D341Med (cell line): ENCODE data around the gene ADAMTSL1.

Experiments
- DNase-seq: peaks from one replicate; pipeline ENCODE4 v3.0.0; 2012; ENCODE audit warnings: low spot score

Gene ADAMTSL1

GRCh38 chr9:18776836-18777820 lies 303.2 kb downstream of the ADAMTSL1 start:
- DNase-seq, result no peak

- DNase-seq, result no peak
Observed at GRCh38 chr9:18778147-18778546, 304.2 kb downstream of the ADAMTSL1 start.

- DNase-seq, result no peak
Observed at GRCh38 chr9:18778846-18779245, 304.9 kb downstream of the ADAMTSL1 start.

- no peak for DNase-seq
Observed at GRCh38 chr9:18783909-18784308, 310.0 kb downstream of the ADAMTSL1 start.

GRCh38 chr9:18785604-18786003 lies 311.7 kb downstream of the ADAMTSL1 start:
- no peak for DNase-seq

DNA sequence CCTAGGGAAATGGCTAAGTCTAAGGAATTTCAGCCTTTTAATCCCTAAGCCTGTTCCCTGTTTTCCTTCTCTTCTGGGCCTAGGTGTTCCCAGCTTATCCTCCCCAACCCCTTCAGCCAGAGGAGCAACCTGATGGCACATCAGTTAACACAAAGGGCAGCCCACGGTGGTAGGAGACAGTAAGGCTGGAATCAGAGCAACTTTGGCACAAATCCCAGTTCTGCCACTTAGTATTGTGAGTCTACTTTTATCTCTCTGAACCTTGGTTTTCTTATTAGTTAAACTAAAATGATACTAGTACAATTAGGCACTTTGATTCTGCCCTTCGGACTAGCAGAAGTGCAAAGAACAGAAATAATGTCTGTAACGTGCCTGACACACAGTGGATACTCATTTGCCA lies 312.2 kb downstream of the ADAMTSL1 start:
- DNase-seq, result no peak

DNA sequence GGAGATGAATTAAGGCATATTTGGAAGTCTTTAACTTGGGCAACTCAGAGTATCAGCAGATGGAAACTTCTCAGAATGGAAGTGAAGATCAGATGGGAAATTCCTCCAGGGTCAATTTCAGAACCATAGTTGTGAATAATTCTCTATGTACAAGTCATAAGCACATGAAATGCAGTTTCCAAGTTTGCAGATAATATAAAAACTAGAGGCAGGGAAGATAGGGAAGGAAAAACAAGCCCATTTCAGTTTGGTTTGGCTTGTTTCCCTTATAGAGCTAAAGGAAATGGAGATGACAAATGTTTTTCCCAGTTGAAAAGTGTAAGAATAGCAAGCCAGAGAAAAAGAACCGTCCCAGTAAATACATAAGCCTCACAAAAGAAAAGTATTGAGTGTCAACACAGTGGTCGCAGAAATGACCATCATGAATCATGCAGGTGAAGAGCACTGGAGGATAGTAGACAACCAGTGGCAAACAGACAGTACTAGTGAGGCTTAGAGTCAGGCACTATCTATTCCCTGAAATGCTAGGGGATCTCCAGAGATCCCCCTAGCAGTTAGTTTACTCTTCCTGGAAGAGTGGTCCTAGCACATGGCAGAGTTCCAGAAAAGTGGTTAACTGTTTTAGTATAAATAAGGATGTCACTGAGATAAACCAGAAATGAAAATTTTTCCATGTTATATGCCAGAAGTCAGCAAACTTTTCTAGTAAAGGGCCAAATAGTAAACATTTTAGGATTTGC lies 313.1 kb downstream of the ADAMTSL1 start:
- DNase-seq, result no peak

- no peak for DNase-seq
Observed at GRCh38 chr9:18788256-18788655, 314.3 kb downstream of the ADAMTSL1 start.

DNA sequence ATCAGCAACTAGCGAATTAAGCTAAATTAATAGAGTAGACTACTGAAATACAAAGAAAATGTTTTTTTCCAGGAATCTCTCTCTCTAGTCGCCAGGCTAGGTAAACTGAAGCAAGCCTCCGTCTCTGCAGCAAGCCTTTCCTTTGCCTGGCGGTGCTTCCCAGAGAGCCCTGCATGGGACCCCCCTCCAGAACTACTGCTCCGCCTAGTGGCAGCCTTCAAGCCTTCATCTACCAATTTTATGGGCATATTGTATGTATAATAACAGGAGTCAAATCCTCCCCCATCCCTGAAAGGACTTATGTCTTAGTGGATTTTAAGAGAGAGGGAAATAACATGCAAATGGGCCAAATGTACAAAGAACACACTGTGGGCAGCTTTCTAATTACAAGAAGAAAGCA lies 317.1 kb downstream of the ADAMTSL1 start:
- peak; percentile 62 for DNase-seq

DNA sequence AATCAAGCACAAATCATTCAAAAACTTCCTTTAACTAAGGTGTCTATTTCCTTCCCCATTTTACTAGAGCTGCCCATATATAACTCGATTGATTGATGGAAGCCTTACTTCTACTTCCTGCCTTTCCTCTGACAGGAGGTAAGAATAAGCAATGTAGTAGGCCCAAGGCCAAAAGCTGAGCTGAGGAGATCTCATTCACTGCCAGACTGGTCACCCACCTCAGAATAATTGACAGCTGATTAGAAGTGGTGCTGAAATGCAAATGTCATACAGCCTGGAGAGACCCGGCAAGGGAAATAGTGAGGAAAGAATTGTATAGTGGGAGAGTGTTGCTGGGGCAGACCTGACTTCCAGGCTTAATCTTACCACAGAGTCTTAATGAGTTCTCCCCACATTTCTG lies 319.2 kb downstream of the ADAMTSL1 start:
- no peak for DNase-seq

DNA sequence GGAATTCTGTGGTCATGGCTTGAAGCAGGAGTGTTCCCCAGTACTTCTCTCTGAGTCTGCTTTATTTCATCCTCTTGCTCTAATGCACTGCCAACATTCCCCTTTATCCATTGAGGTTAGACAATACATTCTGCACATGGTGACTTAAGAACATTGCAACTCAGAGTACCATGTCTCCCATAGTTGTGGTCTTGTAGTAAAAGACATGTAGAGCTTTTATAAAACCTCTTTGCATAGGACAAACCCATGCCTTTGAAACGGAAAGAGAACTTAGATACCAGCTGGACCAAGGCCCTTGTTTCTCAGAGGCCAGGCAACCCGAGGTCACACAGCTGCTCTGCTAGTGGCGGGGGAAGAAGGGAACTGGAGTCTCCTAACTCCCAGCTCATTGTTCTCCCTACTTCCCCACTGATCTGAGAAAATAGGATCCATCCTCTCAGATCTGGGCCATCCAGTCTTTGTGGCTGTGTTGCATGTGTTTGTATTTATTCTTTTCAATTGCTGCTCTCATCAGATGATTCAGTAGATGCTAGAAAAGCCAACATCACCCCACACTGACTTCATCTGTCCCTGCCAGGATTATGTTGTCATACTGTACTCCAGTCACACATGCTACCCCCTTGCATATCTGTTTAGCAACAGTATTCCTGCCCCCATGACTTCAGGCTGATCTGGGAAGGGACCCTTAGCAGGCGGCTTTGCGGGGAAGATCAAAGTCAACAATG lies 322.2 kb downstream of the ADAMTSL1 start:
- DNase-seq, result peak; percentile 52

- peak; percentile 67 for DNase-seq
Observed at GRCh38 chr9:18796696-18797270, 322.8 kb downstream of the ADAMTSL1 start.

GRCh38 chr9:18798106-18798505 lies 324.2 kb downstream of the ADAMTSL1 start:
- no peak for DNase-seq

- DNase-seq, result no peak
Observed at GRCh38 chr9:18798508-18799290, 324.7 kb downstream of the ADAMTSL1 start.

GRCh38 chr9:18799428-18799827 lies 325.5 kb downstream of the ADAMTSL1 start:
- no peak for DNase-seq

GRCh38 chr9:18800579-18800978 lies 326.6 kb downstream of the ADAMTSL1 start:
- no peak for DNase-seq

DNA sequence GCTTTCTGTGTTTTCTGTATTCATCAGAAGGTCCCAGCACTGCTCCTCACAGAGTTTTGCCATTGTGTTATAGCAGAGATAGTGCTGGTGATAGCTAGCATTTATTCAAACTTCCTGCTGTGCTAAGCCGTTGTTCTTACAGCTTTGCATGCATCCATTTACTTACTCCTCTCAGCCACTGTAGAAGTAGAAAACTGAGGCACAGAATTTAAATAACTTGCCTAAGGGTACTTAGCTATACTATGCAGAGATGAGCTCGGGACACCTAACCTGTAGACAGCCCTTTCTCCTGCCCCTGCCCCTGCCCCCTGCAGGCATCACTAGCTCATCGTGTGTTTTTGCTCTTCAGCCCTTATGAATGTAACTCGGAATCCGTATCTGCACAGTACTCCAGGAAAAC lies 331.4 kb downstream of the ADAMTSL1 start:
- DNase-seq, result no peak

GRCh38 chr9:18806232-18807080 lies 332.5 kb downstream of the ADAMTSL1 start:
- DNase-seq, result no peak

GRCh38 chr9:18810581-18810980 lies 336.6 kb downstream of the ADAMTSL1 start:
- no peak for DNase-seq

DNA sequence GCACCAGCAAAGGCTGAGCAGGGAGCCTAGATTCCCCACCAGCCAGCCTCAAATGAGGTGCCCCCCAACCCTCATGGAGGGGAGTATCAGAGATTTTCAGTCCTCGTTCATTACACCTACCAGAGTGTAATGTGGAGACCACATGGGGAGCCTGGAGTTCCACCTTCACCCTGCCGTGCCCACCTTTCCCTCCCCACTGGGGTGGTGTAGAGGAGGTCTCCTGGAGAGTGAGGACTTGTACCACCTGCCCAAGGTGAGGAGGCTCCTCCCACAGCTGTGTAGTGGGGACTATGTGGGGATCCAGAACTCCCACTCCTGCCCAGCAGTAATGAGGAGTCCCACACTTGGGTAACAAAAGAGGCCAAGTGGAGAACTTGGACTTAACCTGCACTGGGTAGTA lies 337.2 kb downstream of the ADAMTSL1 start:
- DNase-seq, result no peak
